ENCODE measurements around the gene KCTD19.

The KCTD19 gene

GRCh38 chr16:67242138-67242730 is 84.3 kb downstream of the KCTD19 start:
- no peak for DNase-seq (ENCODE audit: low read depth in 2 of 2)

- DNase-seq (ENCODE audit: low read depth in 2 of 2): no peak
Measured at GRCh38 chr16:67241008-67241900, 85.3 kb downstream of the KCTD19 start.

- DNase-seq (ENCODE audit: low read depth in 2 of 2): no peak
Measured at GRCh38 chr16:67240506-67240905, 86.0 kb downstream of the KCTD19 start.
